ENCODE data around the gene KPNA4.

GRCh38 chr3:160478338-160478737 is 87.0 kb downstream of the KPNA4 start:
- TF ChIP-seq CTCF (IDR thresholded peaks at IDR 0.05) (no peak), POLR2A (IDR thresholded peaks at IDR 0.05) (no peak)
